SU-DHL-6 (cell line): Measurements from ENCODE around the gene EEF1E1.

Source experiments
- CTCF ChIP-seq: fragments of 200-600 bp; sonication (generic); IDR thresholded peaks from one replicate; pipeline ENCODE4 v1.5.1; 2017; ENCODE audit warnings: antibody characterized with exemption, mild to moderate bottlenecking, low read length, moderate library complexity; ENCODE audit not compliant: insufficient read depth, poor library complexity, severe bottlenecking
- EZH2phosphoT487 ChIP-seq: fragments of 200-600 bp; sonication (generic), shearing (Covaris generic); conservative IDR thresholded peaks from 2 replicates; pipeline ENCODE4 v1.6.1; 2018; ENCODE audit warnings: mild to moderate bottlenecking, antibody characterized with exemption, low read length, moderate library complexity, mixed read lengths

GRCh38 chr6:8059129-8059528 lies 43.2 kb downstream of the EEF1E1 start:
- TF ChIP-seq CTCF (peak; percentile 47), EZH2phosphoT487 (no peak)
